HTR-8/SVneo (cell line): Measurements from ENCODE around the gene CSF3R.

Experiments used
- DNase-seq: peaks from one replicate; pipeline ENCODE4 v3.0.0; 2011; ENCODE audit warnings: low spot score, mixed read lengths; ENCODE audit not compliant: insufficient read length
- FAIRE-seq: peaks from 2 replicates; lab custom pipeline; 2011; peaks lifted over from hg19 to GRCh38; lab: Jason Lieb, UNC

Gene CSF3R

DNA sequence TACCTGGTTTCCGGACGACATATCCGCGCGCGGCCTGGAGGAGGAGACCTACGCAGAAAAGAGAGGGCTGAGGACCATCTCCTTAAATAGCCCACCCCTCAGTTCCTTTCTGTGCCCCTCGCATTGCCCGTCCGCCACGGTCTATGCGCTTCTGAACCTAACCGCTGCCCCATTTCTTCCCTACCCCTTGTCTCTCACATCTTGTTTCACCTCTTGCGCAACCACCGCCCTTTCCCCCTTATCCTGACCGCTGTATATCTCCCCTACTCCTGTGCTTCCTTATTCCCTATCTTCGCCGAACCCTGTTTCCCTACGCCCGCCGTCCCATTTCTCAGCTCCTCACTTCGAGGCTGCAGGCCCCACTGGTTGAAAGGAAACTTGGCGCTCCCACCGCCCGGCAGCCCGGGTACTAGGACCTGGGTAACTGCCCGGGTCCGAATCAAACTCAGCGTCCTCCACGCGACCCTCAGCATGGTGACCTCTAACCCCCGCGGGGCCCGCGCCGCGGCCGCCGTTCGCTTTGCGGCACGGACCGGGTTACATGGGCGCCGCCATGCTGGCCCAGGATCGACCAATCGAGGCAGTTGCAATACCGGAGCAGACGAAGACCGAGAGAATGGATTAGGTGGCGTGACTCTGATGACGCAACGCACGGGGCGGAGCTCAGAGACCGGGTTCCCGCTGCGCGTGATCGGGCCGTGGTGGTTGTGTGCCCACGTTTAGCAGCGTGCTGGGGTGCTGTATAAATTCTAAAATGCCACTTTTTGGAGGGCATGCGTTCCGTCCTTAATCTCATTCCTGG is 18.7 kb downstream of the CSF3R start, which contains the start of gene MRPS15:
Gene MRPS15 (minus strand): TSS at position 582 of the 802 bp plus-strand sequence. CDS start 109 bp downstream, at position 473.
- FAIRE-seq (peak; percentile 95), DNase-seq (peak; percentile 89)

DNA sequence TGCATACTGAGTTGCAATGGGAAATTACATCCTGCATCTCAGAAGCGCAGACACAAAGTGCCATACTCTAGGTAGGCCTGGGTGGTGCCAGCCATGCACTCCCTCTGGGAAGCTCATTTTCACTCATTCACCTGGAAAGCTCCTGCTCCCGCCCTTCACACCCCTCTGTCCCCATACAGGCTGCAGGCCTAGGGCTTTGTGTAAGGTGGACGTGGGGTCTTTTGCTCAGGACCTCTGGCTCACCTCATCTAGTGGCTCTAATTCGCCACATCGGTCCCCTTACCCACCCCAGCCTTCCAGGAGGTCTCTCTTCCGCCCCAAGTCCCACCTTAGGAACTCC is 19.3 kb downstream of the CSF3R start:
- no peak for FAIRE-seq
- DNase-seq = no peak

DNA sequence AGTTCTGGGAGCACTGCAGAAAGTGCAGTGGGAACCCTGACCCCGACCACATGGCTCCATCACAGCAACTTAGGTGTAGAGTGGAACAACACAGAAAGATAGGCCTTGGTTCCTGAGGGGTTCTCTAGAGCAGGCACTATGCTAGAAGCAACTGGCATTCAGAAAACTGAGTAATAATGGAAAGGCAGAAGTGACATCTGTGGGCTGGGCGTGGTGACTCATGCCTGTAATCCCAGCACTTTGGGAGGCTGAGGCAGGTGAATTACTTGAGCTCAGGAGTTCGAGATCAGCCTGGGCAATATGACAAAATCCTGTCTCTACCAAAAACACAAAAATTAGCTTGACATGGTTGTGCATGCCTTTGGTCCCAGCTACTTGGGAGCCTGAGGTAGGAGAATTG is 23.8 kb downstream of the CSF3R start:
- no peak for FAIRE-seq
- DNase-seq = no peak

DNA sequence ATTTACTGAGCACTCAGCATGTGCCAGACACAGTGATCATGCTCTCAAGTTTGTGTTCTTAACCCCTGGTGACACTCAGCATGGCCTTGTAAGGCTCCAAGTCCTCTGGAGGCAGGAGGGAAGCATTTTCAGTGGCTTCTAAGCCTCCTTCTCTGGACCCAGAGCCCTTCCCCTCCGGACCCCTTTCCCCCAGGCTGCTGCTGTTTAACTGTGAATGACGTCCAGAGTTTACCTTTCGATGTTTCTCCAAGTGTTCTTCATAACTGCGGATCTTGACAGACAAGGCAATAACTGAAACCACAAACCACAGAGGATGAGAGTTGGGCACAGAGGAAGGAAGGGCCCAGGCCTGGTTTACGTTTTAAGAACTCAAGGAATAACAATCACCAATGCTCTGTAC is 25.0 kb downstream of the CSF3R start:
- FAIRE-seq (no peak), DNase-seq (no peak)

DNA sequence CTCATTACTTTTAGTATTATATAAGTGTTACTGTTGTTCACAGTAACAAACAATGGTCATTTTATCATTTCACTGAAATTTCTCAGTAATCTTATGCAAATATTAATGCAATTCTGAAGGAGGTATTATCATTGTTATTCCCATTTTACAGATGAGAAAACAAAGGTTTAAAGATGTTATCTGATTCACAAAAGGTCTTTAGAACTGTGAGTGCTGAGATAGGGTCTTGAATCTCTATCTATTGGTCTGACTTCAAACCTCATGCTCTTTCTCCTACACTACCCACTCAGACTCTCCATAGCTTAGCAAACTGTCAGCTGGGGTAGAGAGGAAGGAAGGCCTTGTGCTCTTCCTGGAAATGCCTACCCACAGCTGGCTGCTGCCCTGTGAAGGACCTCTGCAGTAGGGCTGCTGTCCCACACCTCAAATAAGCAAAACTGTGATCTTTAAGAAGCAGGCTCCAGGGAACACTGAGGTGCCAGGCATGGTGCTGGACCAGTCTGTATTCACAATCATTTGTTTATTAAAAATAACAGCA is 26.3 kb downstream of the CSF3R start:
- no peak for DNase-seq
- FAIRE-seq = no peak

DNA sequence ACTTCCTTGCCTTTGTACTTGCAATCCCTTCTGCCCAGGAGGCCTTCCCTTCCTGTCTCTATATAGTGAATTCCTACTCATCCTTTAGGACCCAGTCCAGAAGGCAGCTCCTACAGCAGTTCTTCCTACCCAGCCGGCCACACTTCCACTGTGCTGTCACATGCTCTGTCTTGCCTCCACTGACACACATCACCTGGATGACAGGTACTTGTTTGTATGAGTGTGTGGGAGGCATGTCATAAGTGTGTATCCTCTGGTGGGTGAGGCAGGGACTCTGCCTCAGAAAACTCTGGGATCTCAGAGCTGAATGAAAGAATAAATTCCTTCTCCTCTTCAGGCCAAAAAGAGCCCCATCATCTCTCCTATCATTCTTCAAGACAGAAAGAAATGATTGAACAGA is 27.3 kb downstream of the CSF3R start:
- FAIRE-seq = no peak
- no peak for DNase-seq

DNA sequence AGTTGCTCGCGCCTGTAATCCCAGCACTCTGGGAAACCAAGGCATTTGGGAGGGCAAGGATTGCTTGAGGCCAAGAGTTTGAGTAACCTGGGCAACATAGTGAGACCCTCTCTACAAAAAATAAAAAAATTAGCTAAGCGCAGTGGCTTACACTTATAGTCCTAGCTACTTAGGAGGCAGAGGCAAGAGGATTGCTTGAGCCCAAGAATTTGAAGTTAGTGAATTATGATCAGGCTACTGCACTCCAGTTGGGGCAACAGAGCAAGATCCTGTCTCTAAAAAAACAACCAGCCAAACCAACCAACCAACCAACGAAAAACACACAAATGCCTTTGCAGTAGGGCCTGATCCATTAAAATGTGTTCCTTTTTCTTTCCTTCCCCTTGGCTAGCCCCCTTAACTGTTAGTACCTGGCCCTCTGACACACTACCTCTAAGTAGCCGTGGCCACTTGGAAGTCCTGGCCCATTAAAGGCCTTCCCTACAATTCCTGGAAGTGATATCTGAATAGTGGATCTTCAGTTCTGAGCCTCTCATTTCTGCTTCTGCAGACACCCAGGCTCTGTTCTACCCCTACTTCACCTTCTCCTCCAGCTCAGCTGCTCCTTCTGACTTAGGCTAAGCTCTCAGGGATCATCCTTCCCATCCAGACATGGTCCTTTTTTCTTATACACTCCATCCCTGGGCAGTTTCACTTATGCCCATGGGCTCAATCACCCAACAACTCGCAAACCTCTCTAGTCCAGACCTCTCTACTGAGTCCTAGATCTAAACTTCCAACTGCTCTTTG is 28.9 kb downstream of the CSF3R start:
- FAIRE-seq = no peak
- DNase-seq = no peak

DNA sequence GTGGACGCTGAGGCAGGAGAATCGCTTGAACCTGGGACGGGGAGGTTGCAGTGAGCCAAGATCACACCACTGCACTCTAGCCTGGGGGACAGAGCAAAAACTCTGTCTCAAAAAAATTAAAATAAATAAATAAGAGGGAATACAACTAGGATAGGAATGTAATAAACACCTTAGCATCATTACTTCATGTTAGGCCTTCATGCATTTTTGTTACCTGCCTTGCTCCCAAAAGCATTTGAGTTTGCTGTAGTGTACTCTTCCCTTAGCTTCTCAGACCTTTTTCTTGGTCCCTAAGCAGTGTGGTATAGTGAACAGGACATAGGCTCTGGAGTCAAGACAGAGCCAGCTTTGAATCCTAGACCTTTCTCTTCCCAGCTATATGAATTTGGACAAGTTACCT is 29.7 kb downstream of the CSF3R start:
- DNase-seq (no peak), FAIRE-seq (no peak)

DNA sequence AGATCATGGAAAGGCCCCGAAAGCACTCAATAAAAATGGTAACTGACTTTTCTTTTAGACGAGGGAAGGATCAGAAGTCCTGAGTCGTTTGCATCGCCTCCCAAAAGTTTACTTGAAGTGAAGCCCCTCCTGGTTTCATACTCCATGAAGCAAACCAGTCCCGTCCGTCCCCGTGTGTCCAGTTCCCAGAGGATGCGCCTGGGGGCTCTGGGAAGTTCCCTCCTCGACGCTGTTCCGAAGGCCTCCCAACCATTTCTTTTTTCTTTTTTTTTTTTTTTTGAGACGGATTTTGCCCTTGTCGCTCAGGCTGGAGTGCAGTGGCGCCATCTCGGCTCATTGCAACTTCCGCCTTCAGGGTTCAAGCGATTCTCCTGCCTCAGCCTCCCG is 31.8 kb downstream of the CSF3R start:
- FAIRE-seq (no peak), DNase-seq (no peak)

DNA sequence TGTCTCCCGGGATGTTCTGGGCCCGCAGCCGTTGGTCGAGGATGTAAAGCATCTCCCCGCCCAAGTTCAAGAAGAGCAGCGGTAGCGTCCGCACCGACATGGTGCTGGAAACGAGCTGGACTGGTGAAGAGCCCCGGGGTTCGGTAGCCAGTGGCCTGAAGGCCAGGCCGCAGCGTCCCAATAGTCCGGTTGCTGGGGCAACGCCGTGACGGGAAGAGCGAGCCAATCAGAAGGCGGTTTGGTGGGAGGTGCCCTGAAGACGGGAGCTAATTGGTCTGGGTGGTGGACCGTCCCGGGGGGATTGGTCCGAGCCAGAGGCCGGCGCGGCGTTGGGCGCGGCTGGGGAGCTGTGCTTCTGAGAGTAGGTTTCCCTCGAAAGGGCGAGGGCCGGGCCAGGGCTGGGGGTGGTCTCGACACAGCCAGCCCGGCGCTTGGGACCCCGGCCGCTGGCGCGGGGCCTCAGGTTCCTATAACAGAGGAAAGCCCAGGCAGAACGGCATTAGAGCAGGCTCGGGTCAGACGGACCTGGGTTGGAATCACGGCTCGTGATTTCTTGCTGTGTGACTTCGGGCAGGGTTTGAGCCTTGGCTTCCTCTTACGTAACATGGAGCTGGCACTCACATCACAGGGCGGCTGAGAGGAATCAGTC is 32.3 kb downstream of the CSF3R start, which contains the start of gene OSCP1:
Gene OSCP1 (minus strand): TSS at position 182 of the 649 bp plus-strand sequence. CDS start 82 bp downstream, at position 100.
- DNase-seq = peak; percentile 99
- peak; percentile 93 for FAIRE-seq

DNA sequence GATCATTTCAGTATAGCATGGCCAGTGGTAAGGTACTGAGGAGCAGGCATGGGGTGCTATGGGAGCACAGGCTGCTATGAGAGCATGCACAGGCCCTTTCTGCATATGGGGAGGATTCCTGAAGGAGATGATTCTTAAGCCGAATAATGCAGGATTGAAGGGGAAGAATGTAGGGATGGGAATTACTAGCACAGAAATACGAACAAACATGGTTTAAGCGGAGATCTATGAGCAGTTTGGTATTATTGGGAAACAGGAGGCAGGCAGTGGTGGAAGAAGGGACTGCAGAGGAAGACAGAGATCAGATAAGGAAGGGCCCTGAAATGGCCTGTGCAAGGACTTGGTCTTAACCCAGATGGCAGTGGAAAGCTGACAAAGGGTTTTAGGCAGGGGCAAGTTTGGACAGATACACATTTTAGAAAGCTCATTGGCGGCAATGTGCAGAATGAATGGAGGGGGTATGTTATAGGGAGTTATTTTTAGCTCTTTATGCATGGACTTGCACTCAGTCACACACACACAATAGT is 34.1 kb downstream of the CSF3R start:
- FAIRE-seq = no peak
- no peak for DNase-seq

DNA sequence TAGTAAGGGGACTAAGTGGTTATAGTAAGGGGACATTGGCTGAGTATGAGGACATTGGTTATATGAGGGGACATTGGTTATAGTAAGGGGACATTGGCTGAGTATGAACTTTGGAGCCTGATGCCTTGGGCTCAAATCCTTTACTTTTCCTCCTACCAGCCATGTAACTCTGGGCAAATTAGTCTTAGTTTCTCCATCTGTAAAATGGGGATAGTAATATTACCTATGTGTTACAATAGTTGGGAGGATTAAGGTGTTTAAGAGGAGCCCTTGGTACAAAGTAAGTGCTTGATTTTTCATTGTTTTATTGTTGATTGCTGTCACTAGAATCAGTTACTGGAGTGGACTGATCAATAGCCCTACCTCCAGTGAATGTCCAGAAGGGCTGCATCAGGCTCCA is 35.3 kb downstream of the CSF3R start:
- FAIRE-seq (no peak), DNase-seq (no peak)

DNA sequence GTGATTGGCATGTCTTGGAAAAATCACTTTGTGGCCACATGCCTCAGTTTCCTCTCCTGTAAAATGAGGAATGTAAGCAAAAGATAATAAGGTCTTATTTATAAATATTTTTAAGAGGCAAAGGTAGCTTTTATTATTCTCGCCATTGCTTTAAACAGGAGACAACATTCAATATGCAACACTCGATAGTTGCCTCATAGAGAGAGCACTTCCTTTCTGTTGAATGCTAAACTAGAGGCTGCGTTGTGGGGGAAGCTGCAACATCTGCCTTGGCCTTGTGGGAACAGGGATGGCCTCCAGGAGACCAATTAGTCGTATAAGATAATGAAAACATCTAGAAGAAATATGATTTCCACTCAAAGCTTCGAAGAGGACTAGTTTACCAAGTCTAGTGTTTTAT is 36.0 kb downstream of the CSF3R start:
- DNase-seq (no peak), FAIRE-seq (no peak)

DNA sequence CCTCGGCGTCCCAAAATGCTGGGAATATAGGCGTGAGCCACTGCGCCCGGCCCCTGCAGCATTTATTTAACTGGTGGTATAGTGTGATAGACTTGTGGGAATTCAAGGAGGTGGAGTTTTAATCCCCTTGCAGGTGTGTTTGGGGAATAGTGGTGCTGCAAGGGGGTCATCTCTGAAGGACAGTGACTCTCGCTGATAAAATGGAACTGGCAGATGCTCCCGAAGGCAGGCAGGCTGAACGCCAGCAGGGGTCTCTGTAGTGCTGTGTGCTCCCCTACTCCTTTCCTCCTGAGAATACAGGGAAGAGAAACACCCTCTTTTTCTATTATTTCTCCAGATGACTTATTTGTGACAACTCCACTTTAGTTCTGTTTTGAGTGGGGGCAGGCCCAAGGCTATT is 36.4 kb downstream of the CSF3R start:
- no peak for DNase-seq

DNA sequence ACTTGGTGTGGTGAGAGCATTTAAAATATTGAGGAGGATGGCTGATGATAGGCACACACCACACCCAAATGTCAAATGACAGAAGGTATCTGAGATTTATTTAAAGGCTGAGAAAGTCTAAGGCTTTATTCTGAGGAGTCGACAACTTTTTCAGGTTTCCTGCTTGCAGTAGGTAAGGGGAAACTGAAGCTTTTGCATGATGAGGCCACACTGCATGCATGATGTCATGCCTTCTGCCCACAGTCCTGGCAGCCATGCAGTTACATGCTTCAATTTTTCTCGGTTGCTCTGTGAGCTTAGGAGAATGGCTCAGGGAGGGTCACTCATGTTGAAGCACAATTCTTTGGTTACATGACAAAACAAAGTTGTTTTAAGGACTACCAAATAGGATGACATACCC is 39.4 kb downstream of the CSF3R start:
- DNase-seq (no peak), FAIRE-seq (no peak)

More for the DNA sequence above, 36.4 kb downstream of the CSF3R start:
- no peak for FAIRE-seq

DNA sequence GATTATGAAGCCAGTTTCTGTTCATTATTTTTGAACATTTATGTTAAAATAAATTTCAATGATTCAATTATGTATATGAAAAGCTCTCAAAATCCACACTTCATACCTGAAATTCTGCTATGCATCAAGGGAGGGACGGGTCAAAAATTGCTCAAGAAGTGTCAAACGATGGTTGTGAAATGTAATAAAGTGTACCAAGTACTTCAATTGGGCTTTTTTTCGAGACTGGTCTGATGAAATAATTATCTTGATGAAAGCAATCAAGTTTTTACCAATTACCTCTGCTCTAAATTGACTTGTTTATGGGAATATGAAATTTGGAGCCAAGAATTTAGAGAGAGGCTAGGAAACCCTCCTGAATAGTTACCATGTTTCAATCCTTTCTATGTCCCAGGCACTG is 40.4 kb downstream of the CSF3R start:
- DNase-seq = no peak
- no peak for FAIRE-seq

DNA sequence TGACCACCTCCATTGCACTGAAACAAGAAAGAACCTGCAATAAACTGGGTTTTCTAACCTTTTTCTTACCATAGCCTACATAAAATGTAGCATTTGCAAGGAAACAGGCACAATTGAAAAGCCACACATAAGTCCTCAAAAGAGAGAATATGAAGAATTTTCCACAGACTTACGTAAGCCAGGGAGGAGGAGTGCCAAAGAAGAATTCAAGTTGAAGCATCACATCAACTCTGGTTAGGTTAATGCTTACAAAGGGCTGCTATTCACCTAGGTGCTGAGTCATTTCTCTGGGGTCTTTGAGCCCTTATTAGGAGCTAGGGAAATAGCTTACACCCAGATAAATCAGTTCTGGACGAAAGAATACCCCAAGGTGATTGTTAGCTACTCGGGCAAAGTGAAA is 42.1 kb downstream of the CSF3R start:
- FAIRE-seq (no peak), DNase-seq (no peak)

DNA sequence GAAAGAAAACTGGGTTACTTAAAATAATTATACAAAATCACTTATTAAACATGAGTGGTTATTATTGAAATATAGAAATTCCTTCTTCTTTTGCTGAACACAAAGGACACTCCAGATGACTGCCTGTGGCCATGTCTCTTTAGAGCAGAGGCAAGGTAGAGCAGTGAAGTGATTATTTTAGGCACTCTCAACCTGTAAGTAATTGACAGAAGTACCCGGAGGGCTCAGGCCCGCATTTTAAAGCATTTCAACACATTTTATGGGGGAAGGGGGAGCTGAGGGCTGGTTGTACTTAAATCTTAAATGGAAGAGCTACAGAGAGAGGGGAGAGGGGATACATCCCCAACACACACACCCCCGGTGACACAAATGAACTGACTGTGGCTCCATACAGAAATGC is 42.7 kb downstream of the CSF3R start:
- DNase-seq (no peak), FAIRE-seq (no peak)

DNA sequence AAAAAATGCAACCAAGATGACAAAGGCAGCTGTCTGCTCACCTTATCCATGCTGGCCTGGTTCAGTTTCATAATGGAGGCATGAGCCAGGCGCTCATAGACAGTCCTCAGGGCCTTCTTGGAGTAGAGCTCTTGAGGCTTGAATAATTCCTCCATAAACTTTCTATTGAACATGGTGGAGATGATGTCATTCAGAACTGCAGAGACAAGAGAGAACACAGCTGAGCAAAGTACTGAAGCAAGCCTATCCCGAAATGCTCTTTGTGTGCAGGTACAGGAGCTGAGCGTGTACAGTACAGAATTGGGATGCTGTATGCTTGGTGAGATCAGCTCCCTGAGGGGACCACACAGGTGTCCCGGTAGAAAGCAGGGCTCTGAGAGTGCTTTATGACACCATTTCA is 44.0 kb downstream of the CSF3R start:
- FAIRE-seq (no peak), DNase-seq (no peak)

DNA sequence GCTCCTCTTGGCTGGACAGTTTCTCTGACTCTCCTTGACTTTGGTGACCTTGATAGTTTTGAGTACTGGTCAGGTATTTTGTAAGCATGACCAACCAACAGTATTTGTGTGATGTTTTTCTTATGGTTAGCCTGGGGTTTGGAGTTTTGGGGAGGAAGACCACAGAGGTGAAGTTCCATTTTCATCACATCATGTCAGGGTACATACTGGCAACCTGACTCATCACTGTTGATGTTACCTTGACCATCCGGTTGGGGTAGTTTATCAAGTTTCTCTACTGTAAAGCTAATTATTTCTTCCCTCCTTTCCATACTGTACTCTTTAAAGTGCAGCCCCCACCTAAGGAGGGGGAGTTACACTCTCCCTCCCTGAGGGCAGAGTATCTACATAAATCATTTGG is 45.9 kb downstream of the CSF3R start:
- DNase-seq (no peak), FAIRE-seq (no peak)

DNA sequence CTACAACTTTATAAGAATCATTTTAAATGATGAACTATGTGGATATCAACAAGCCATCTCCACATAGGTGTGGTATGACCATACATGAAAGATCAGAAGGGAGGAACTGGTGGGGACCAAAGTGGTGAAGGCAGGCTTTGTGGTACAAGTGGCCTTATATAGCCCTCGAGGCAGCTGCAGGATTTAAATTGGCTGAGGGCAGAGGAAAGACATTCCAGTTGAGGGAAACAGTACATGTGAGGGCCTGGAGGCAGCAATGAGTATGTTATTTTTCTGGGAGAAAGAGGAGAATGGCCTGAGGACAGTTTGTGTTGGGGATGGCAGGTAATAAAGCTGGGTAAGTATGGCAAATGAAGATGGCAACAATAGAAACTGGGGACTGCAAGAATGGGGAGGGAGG is 49.6 kb downstream of the CSF3R start:
- no peak for DNase-seq
- FAIRE-seq = no peak
